Neural cell (in vitro differentiated cells): Measurements from ENCODE around the gene CMKLR1. TPM values are rescaled to one million over a fixed set of nuclear protein-coding genes. Genes with fewer than 3 reads are reported as not detected.

ENCODE experiments used
- H2AFZ ChIP-seq: fragments of 200-600, 300-800 bp; sonication (generic), shearing (Covaris generic); 2 replicates; pipeline ENCODE4 v1.6.0; 2014; ENCODE audit warnings: low read depth, mild to moderate bottlenecking, antibody characterized with exemption, low read length, moderate library complexity
- H3F3A ChIP-seq: fragments of 200-600 bp; shearing (Covaris generic); 2 replicates; pipeline ENCODE4 v1.6.1; 2016; ENCODE audit warnings: mild to moderate bottlenecking, moderate library complexity, mixed read lengths, antibody characterized with exemption, low read length; ENCODE audit not compliant: insufficient read depth, poor library complexity, severe bottlenecking
- H3K27ac ChIP-seq: fragments of 200-600, 300-800 bp; sonication (generic), shearing (Covaris generic); 2 replicates; pipeline ENCODE4 v1.5.1; 2014; ENCODE audit warnings: mild to moderate bottlenecking, low read length, moderate library complexity
- H3K27me3 ChIP-seq: fragments of 300-800, 200-600 bp; sonication (generic), shearing (Covaris generic); 2 replicates; pipeline ENCODE4 v1.6.0; 2014; ENCODE audit warnings: mild to moderate bottlenecking, low read depth, low read length, moderate library complexity; ENCODE audit not compliant: insufficient read depth
- H3K36me3 ChIP-seq: fragments of 300-800, 200-600 bp; sonication (generic), shearing (Covaris generic); 2 replicates; pipeline ENCODE4 v1.5.1; 2014; ENCODE audit warnings: mild to moderate bottlenecking, antibody characterized with exemption, low read length, moderate library complexity; ENCODE audit not compliant: insufficient read depth
- H3K4me2 ChIP-seq: fragments of 300-800, 200-600 bp; sonication (generic), shearing (Covaris generic); 2 replicates; pipeline ENCODE4 v1.6.0; 2014; ENCODE audit warnings: mild to moderate bottlenecking, low read length
- H3K4me3 ChIP-seq: fragments of 300-800, 200-600 bp; sonication (generic), shearing (Covaris generic); 2 replicates; pipeline ENCODE4 v1.5.1; 2014; ENCODE audit warnings: mild to moderate bottlenecking, low read length, moderate library complexity
- H3K79me2 ChIP-seq: fragments of 200-600 bp; shearing (Covaris generic); replicated peaks from 2 replicates; pipeline ENCODE4 v1.6.0; 2014; ENCODE audit warnings: mild to moderate bottlenecking, low read length, moderate library complexity; ENCODE audit not compliant: insufficient read depth
- H3K9ac ChIP-seq: fragments of 300-800, 200-600 bp; sonication (generic), shearing (Covaris generic); 2 replicates; pipeline ENCODE4 v1.6.1; 2016; ENCODE audit warnings: mild to moderate bottlenecking, low read length, mixed read lengths
- H3K9me2 ChIP-seq: fragments of 200-600 bp; shearing (Covaris generic); 2 replicates; pipeline ENCODE4 v1.6.1; 2016; ENCODE audit warnings: mild to moderate bottlenecking, low read length, mixed read lengths; ENCODE audit not compliant: insufficient read depth
- H3K9me3 ChIP-seq: fragments of 200-600, 300-800 bp; sonication (generic), shearing (Covaris generic); 2 replicates; pipeline ENCODE4 v1.6.1; 2016; ENCODE audit warnings: mild to moderate bottlenecking, mixed run types, low read length, moderate library complexity, mixed read lengths
- H4K20me1 ChIP-seq: fragments of 200-600 bp; shearing (Covaris generic); 2 replicates; pipeline ENCODE4 v1.6.1; 2016; ENCODE audit warnings: mild to moderate bottlenecking, mixed run types; ENCODE audit not compliant: insufficient read depth
- CTCF ChIP-seq: fragments of 450-650 bp; IDR thresholded peaks from 2 replicates; pipeline ENCODE4 v1.5.1; 2014; ENCODE audit warnings: antibody characterized with exemption, mild to moderate bottlenecking, moderate library complexity; ENCODE audit not compliant: poor library complexity, severe bottlenecking
- EP300 ChIP-seq: fragments of 450-650 bp; conservative IDR thresholded peaks from 2 replicates; pipeline ENCODE4 v1.6.1; 2014; ENCODE audit warnings: antibody characterized with exemption, mild to moderate bottlenecking, moderate library complexity; ENCODE audit not compliant: poor library complexity, severe bottlenecking
- EZH2 ChIP-seq: fragments of 200-600, 300-800 bp; shearing (Covaris generic), sonication (generic); IDR thresholded peaks from 2 replicates; pipeline ENCODE4 v1.6.1; 2014; ENCODE audit warnings: antibody characterized with exemption, low read length, borderline replicate concordance, mild to moderate bottlenecking; ENCODE audit not compliant: insufficient read depth, poor library complexity, severe bottlenecking
- MXI1 ChIP-seq: fragments of 450-650 bp; conservative IDR thresholded peaks from 2 replicates; pipeline ENCODE4 v1.6.1; 2014; ENCODE audit warnings: antibody characterized with exemption, mild to moderate bottlenecking; ENCODE audit not compliant: poor library complexity, severe bottlenecking
- POLR2AphosphoS5 ChIP-seq: IDR thresholded peaks from 2 replicates; pipeline ENCODE4 v1.6.1; 2012
- RAD21 ChIP-seq: fragments of 450-650 bp; conservative IDR thresholded peaks from 2 replicates; pipeline ENCODE4 v1.6.1; 2014; ENCODE audit warnings: antibody characterized with exemption, mild to moderate bottlenecking, moderate library complexity
- SMC3 ChIP-seq: fragments of 450-650 bp; conservative IDR thresholded peaks from 2 replicates; pipeline ENCODE4 v1.6.1; 2014; ENCODE audit warnings: antibody characterized with exemption, mild to moderate bottlenecking, moderate library complexity; ENCODE audit not compliant: poor library complexity
- TAF1 ChIP-seq: IDR thresholded peaks from 2 replicates; pipeline ENCODE4 v1.6.1; 2012; ENCODE audit warnings: low read depth
- polyA plus RNA-seq: library from polyadenylated mRNA; depleted of rRNA; stranded (reverse); fragments of >200 nt; gene quantifications from 2 replicates; pipeline ENCODE4 v1.2.3, GENCODE V29; 2014
- TF ChIP-seq, protein P1 (sequence below): IDR thresholded peaks from 2 replicates; pipeline ENCODE4 v1.6.1; 2012; ENCODE audit warnings: borderline replicate concordance

The CMKLR1 gene
- polyA plus RNA-seq, 1 donor from 2014 or later: 0.06 TPM

DNA sequence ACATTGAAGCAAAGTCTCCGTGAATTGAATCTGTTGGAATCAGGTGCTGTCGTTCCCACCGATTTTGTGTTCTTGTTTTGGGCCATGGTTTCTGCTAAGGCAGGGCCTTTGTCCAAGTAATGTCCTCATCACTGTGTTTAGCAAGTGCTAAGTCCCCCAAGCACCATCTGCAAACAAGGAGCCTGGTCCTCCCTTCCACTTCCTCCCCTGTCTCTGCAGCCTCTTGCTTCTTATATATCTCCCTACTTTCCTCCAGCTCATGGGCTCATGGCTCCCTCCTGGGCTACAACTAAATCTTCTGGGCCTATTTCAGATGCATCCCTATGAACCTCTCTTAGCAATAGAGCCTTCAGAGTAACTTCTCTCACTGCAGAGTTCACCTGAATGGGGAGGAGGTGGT, 25.8 kb upstream of the CMKLR1 start:
- Histone ChIP-seq H3K27me3 (no peaks in the 10 kb centered on the region), H3K79me2 (no peaks in the 10 kb centered on the region), H3K9me3 (no peaks in the 10 kb centered on the region), H3F3A (no peaks in the 10 kb centered on the region), H3K9ac (no peak overlapping the region), H3K36me3 (no peaks in the 10 kb centered on the region), H2AFZ (no peak overlapping the region), H3K27ac (no peak overlapping the region), H3K4me3 (no peak overlapping the region), H3K4me2 (no peak overlapping the region), H3K9me2 (no peaks in the 10 kb centered on the region), H4K20me1 (no peaks in the 10 kb centered on the region)
- TF ChIP-seq EP300 (no peak), POLR2AphosphoS5 (no peak), MXI1 (no peak)

DNA sequence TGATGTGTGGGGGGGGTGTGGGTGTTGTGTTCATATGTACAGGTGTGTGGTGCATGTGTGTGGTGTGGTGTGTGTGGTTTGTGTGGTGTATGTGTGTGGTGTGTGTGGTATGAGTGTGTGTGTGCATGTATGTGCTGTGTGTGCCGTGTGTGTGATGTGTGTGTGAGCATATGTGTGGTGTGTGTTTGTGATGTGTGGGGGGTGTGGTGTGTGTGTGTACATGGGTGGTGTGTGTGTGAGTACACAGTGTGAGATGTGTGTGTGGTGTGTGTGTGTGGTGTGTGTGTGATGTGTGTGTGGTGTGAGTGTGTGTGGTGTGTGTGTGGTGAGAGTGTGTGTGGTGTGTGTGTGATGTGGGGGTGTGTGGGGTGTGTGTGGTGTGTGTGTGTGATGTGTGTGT, 24.5 kb upstream of the CMKLR1 start:
- no peak for TF ChIP-seq RAD21
- TF ChIP-seq CTCF: no peak
- no peak for TF ChIP-seq TAF1
- TF ChIP-seq EP300: no peak
- TF ChIP-seq, protein P1, sequence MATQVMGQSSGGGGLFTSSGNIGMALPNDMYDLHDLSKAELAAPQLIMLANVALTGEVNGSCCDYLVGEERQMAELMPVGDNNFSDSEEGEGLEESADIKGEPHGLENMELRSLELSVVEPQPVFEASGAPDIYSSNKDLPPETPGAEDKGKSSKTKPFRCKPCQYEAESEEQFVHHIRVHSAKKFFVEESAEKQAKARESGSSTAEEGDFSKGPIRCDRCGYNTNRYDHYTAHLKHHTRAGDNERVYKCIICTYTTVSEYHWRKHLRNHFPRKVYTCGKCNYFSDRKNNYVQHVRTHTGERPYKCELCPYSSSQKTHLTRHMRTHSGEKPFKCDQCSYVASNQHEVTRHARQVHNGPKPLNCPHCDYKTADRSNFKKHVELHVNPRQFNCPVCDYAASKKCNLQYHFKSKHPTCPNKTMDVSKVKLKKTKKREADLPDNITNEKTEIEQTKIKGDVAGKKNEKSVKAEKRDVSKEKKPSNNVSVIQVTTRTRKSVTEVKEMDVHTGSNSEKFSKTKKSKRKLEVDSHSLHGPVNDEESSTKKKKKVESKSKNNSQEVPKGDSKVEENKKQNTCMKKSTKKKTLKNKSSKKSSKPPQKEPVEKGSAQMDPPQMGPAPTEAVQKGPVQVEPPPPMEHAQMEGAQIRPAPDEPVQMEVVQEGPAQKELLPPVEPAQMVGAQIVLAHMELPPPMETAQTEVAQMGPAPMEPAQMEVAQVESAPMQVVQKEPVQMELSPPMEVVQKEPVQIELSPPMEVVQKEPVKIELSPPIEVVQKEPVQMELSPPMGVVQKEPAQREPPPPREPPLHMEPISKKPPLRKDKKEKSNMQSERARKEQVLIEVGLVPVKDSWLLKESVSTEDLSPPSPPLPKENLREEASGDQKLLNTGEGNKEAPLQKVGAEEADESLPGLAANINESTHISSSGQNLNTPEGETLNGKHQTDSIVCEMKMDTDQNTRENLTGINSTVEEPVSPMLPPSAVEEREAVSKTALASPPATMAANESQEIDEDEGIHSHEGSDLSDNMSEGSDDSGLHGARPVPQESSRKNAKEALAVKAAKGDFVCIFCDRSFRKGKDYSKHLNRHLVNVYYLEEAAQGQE: no peak
- TF ChIP-seq MXI1: no peak
- no peak for TF ChIP-seq SMC3
- no peak for TF ChIP-seq EZH2
- no peaks in the 10 kb centered on the region for H3K27me3 ChIP-seq
- no peaks in the 10 kb centered on the region for H3K9me2 ChIP-seq
- no peaks in the 10 kb centered on the region for H3K36me3 ChIP-seq
- no peak overlapping the region for H3K9ac ChIP-seq
- no peak overlapping the region for H3K27ac ChIP-seq
- no peak overlapping the region for H3K4me2 ChIP-seq
- no peaks in the 10 kb centered on the region for H3K9me3 ChIP-seq
- no peaks in the 10 kb centered on the region for H3K79me2 ChIP-seq
- H4K20me1 ChIP-seq: no peaks in the 10 kb centered on the region
- H2AFZ ChIP-seq: no peak overlapping the region
- H3K4me3 ChIP-seq: no peak overlapping the region
- no peaks in the 10 kb centered on the region for H3F3A ChIP-seq

DNA sequence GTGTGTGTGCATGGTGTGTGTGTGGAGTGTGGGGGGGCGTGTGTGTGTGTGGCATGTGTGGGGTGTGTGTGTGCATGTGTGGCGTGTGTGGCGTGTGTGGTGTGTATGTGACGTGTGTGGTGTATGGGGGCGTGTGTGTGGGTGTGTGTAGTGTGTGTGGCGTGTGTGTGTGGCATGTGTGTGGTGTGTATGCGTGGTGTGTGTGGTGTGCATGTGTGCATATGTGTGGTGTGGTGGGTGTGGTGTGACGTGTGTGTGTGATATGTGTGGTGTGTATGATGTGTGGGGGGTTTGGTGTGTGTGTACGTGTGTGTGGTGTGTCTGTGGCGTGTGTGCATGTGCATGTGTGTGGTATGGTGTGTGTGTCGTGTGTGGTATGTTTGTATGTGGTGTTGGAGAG, 24.1 kb upstream of the CMKLR1 start:
- H3K27me3 ChIP-seq: no peaks in the 10 kb centered on the region
- H3K9me2 ChIP-seq: no peaks in the 10 kb centered on the region
- H4K20me1 ChIP-seq: no peaks in the 10 kb centered on the region
- H3K4me3 ChIP-seq: no peak overlapping the region
- no peaks in the 10 kb centered on the region for H3F3A ChIP-seq
- TF ChIP-seq SMC3 (no peak), CTCF (no peak), EZH2 (no peak), RAD21 (no peak), POLR2AphosphoS5 (no peak), EP300 (no peak), TAF1 (no peak), MXI1 (no peak)
- TF ChIP-seq, protein P1: no peak
- no peak overlapping the region for H2AFZ ChIP-seq
- no peaks in the 10 kb centered on the region for H3K36me3 ChIP-seq
- no peaks in the 10 kb centered on the region for H3K79me2 ChIP-seq
- no peak overlapping the region for H3K4me2 ChIP-seq
- H3K9ac ChIP-seq: no peak overlapping the region
- H3K9me3 ChIP-seq: no peaks in the 10 kb centered on the region
- no peak overlapping the region for H3K27ac ChIP-seq
